ENCODE results near the gene ZNF335. TPM values are rescaled to one million over a fixed set of nuclear protein-coding genes. Genes with fewer than 3 reads are reported as not detected.
A peak's percentile ranks its signal among the peaks of the same experiment; 100 is the strongest.

ZNF335 gene
- total RNA-seq, 3 donors from 2014 or later (not counting 1 experiment from before 2014, with no cell fraction given) = 101 to 119 (median 102) TPM

- Mint-ChIP-seq H3K4me1 (peaks cover 28 to 29% of the 10 kb centered on the region in 2 donors), H3K27me3 (ENCODE audit: low read depth in 2 of 2) (no peaks in the 10 kb centered on the region), H3K4me3 (peak overlapping the region; percentile 97), H3K36me3 (no peaks in the 10 kb centered on the region), H3K27ac (peak overlapping the region; percentile 97 to 99), H3K9me3 (peaks cover 0 to 2% of the 10 kb centered on the region in 2 donors)
- ATAC-seq (peak; percentile 27 to 29 (median 28)), DNase-seq (no peak)
- H3K27me3 ChIP-seq (ENCODE audit: control insufficient read depth, insufficient read depth, low read length) = no peaks in the 10 kb centered on the region
- peak overlapping the region; percentile 95 for H3K4me3 ChIP-seq (ENCODE audit: low read length)
- H3K27ac ChIP-seq (ENCODE audit: low read length) = peak overlapping the region; percentile 96
- 1% methylated on average over 14 of the region's 14 CpGs for WGBS (ENCODE audit: insufficient coverage)
- intact Hi-C loops (cut with micrococcal nuclease) = loop anchor here (1.0 to 5.0 kb wide), 5 partner anchors 36 to 159 kb away; partner anchors contain the start of genes ACOT8, UBE2C and ZSWIM3
- no peaks in the 10 kb centered on the region for H3K9me3 ChIP-seq (ENCODE audit: control insufficient read depth, insufficient read depth, low read length)
- peaks cover 30% of the 10 kb centered on the region for H3K36me3 ChIP-seq (ENCODE audit: control insufficient read depth, insufficient read depth, low read length)
- no peak for TF ChIP-seq CTCF (IDR thresholded peaks at IDR 0.05)
- H3K4me1 ChIP-seq (ENCODE audit: control insufficient read depth, insufficient read depth, low read length) = peaks cover 36% of the 10 kb centered on the region
Measured at GRCh38 chr20:45971425-45971674, 653 bp downstream of the ZNF335 start.

- H3K27me3 Mint-ChIP-seq (ENCODE audit: low read depth in 2 of 2) = no peaks in the 10 kb centered on the region
- H3K9me3 ChIP-seq (ENCODE audit: control insufficient read depth, insufficient read depth, low read length) = no peaks in the 10 kb centered on the region
- ATAC-seq (no peak), DNase-seq (peak in 1 of 2 donors; percentile 56)
- H3K9me3 Mint-ChIP-seq = peaks cover 0 to 2% of the 10 kb centered on the region in 2 donors
- H3K27me3 ChIP-seq (ENCODE audit: control insufficient read depth, insufficient read depth, low read length) = no peaks in the 10 kb centered on the region
- peaks cover 31% of the 10 kb centered on the region for H3K36me3 ChIP-seq (ENCODE audit: control insufficient read depth, insufficient read depth, low read length)
- peak overlapping the region; percentile 96 for H3K27ac ChIP-seq (ENCODE audit: low read length)
- intact Hi-C loops (cut with micrococcal nuclease) = loop anchor here (1.0 to 5.0 kb wide), 5 partner anchors 36 to 159 kb away; partner anchors contain the start of genes ACOT8, UBE2C and ZSWIM3
- H3K4me3 Mint-ChIP-seq = peak overlapping the region; percentile 97
- 10% methylated on average over 33 of the region's 34 CpGs for WGBS (ENCODE audit: insufficient coverage)
- no peak for TF ChIP-seq CTCF (IDR thresholded peaks at IDR 0.05)
- H3K4me1 Mint-ChIP-seq = peaks cover 28 to 29% of the 10 kb centered on the region in 2 donors
- H3K27ac Mint-ChIP-seq = peak overlapping the region; percentile 97 to 99
- no peaks in the 10 kb centered on the region for H3K36me3 Mint-ChIP-seq
- peak overlapping the region; percentile 95 for H3K4me3 ChIP-seq (ENCODE audit: low read length)
- H3K4me1 ChIP-seq (ENCODE audit: control insufficient read depth, insufficient read depth, low read length) = peaks cover 36% of the 10 kb centered on the region
Measured at GRCh38 chr20:45970646-45971424, 1.2 kb downstream of the ZNF335 start.

- peaks cover 28 to 29% of the 10 kb centered on the region in 2 donors for H3K4me1 Mint-ChIP-seq
- peak overlapping the region; percentile 97 for H3K4me3 Mint-ChIP-seq
- DNase-seq = peak in 1 of 2 donors; percentile 68
- Histone ChIP-seq H3K36me3 (ENCODE audit: control insufficient read depth, insufficient read depth, low read length) (peaks cover 40% of the 10 kb centered on the region), H3K27me3 (ENCODE audit: control insufficient read depth, insufficient read depth, low read length) (no peaks in the 10 kb centered on the region), H3K4me3 (ENCODE audit: low read length) (no peak overlapping the region), H3K9me3 (ENCODE audit: control insufficient read depth, insufficient read depth, low read length) (no peaks in the 10 kb centered on the region), H3K27ac (ENCODE audit: low read length) (no peak overlapping the region), H3K4me1 (ENCODE audit: control insufficient read depth, insufficient read depth, low read length) (peaks cover 36% of the 10 kb centered on the region)
- H3K9me3 Mint-ChIP-seq = peaks cover 0 to 2% of the 10 kb centered on the region in 2 donors
- TF ChIP-seq CTCF (IDR thresholded peaks at IDR 0.05) = peak; percentile 52
- no peak for ATAC-seq
- intact Hi-C loops (cut with micrococcal nuclease) = loop anchor here (5.0 kb wide), 2 partner anchors 42 to 158 kb away; partner anchors contain the start of gene UBE2C
- H3K36me3 Mint-ChIP-seq = no peaks in the 10 kb centered on the region
- WGBS (ENCODE audit: insufficient coverage) = 55% methylated on average over 6 of the region's 6 CpGs
- no peaks in the 10 kb centered on the region for H3K27me3 Mint-ChIP-seq (ENCODE audit: low read depth in 2 of 2)
- peak overlapping the region; percentile 97 to 99 for H3K27ac Mint-ChIP-seq
Measured at GRCh38 chr20:45969712-45970634, 2.0 kb downstream of the ZNF335 start.

Measured in natural killer cell (primary cell).